Stimulated activated CD8-positive, alpha-beta memory T cell treated with anti-CD3 and anti-CD28 coated beads, Interleukin-12 subunit alpha, Interleukin-12 subunit beta, amount 100 ng/mL, for 1 hour (primary cell): ENCODE measurements around the gene NINL.

Experiments
- DNase-seq: peaks from one replicate; pipeline ENCODE4 v3.0.0-alpha.2; 2020; ENCODE audit warnings: low read depth

NINL gene

DNA sequence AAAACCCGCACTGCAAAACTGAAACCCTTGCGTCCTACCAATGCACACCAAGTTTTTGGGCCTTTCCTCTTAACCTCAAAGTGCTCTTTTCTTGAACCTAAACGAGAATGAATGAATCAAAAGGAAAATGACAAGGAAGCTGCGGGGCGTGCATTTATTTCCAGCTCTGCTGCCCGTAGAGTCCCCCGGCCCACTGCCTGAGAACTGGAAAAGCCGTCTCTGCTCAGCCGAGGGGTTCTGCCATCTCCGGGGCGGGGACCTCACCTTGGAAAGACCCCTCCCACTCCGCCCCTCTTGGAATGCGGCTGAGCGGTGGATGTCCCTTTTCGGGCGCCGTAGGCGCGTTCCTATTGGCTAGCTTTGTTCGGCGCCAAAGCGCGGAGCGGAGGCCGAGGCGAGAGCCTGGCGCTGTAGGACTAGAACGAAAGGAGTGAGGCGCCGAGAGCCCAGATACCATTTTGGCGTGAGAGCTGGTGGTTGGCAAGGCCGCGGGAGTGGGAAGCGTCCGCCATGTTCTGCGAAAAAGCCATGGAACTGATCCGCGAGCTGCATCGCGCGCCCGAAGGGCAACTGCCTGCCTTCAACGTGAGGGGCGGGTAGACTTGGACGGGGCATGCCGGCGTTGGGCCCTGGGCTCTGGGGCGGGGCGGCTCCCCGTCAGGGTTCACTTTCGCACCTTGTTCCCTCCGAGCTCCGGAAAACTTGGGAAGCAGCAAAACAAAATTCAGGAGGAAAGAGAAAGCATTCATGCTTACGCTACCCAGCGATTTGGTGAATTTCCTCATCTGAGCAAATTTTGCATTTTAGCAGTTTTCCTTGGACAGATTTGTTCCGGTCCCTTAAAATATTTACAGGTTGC is 177.8 kb downstream of the NINL start, which contains the start of gene GINS1:
Gene GINS1, plus strand, starts transcription at position 363 of the 859 bp plus-strand sequence. Its CDS starts 148 bp downstream, at position 511.
- DNase-seq: peak; percentile 58
